SK-N-SH treated with all-trans-retinoic acid at 6 μM for 48 hours (cell line): ENCODE results near the gene TANC1.

Source experiments
- ATAC-seq: fragments of 200-7000 bp; cut with Tn5 transposase; 3 replicates; pipeline ENCODE4 v1.9.1; 2020; ENCODE audit warnings: mild to moderate bottlenecking, moderate library complexity
- ARNTL ChIP-seq: fragments of 450-650 bp; formaldehyde crosslinking; IDR thresholded peaks from 2 replicates; pipeline ENCODE4 v1.5.0; 2020; ENCODE audit warnings: low read depth, mild to moderate bottlenecking, moderate library complexity, borderline replicate concordance
- CREB5 ChIP-seq: fragments of 250-450 bp; sonication (Bioruptor Pico); IDR thresholded peaks from 2 replicates; pipeline ENCODE4 v1.5.1; 2020; ENCODE audit warnings: low read depth, mild to moderate bottlenecking, moderate library complexity
- CSDC2 ChIP-seq: fragments of 250-450 bp; sonication (Bioruptor Pico); IDR thresholded peaks from 2 replicates; pipeline ENCODE4 v1.5.0; 2020; ENCODE audit warnings: mild to moderate bottlenecking, moderate library complexity
- CSRNP3 ChIP-seq: fragments of 250-450 bp; sonication (Bioruptor Pico); IDR thresholded peaks from 2 replicates; pipeline ENCODE4 v1.5.1; 2021; ENCODE audit warnings: mild to moderate bottlenecking, moderate library complexity
- ESRRG ChIP-seq: fragments of 250-450 bp; sonication (Bioruptor Pico); IDR thresholded peaks from 2 replicates; pipeline ENCODE4 v1.6.1; 2021; ENCODE audit warnings: mild to moderate bottlenecking
- GLIS3 ChIP-seq: fragments of 250-450 bp; sonication (Bioruptor Pico); IDR thresholded peaks from 2 replicates; pipeline ENCODE4 v1.5.0; 2020; ENCODE audit warnings: mild to moderate bottlenecking, moderate library complexity
- ISL1 ChIP-seq: fragments of 250-450 bp; sonication (Bioruptor Pico); IDR thresholded peaks from 2 replicates; pipeline ENCODE4 v2.1.2; 2022; ENCODE audit warnings: mild to moderate bottlenecking, moderate library complexity
- POU6F1 ChIP-seq: fragments of 250-450 bp; sonication (Bioruptor Pico); IDR thresholded peaks from 2 replicates; pipeline ENCODE4 v1.8.0; 2021; ENCODE audit warnings: low read depth, mild to moderate bottlenecking, moderate library complexity, borderline replicate concordance
- SNAI2 ChIP-seq: fragments of 250-450 bp; sonication (Bioruptor Pico); IDR thresholded peaks from 2 replicates; pipeline ENCODE4 v1.5.0; 2020; ENCODE audit warnings: mild to moderate bottlenecking, moderate library complexity
- TCF4 ChIP-seq: fragments of 250-450 bp; sonication (Bioruptor Pico); IDR thresholded peaks from 2 replicates; pipeline ENCODE4 v1.8.0; 2021; ENCODE audit warnings: mild to moderate bottlenecking, moderate library complexity, borderline replicate concordance
- TOX ChIP-seq: fragments of 250-450 bp; sonication (Bioruptor Pico); IDR thresholded peaks from 2 replicates; pipeline ENCODE4 v1.8.0; 2021; ENCODE audit warnings: mild to moderate bottlenecking, moderate library complexity, borderline replicate concordance
- TSHZ2 ChIP-seq: fragments of 250-450 bp; sonication (Bioruptor Pico); IDR thresholded peaks from 2 replicates; pipeline ENCODE4 v1.5.0; 2020; ENCODE audit warnings: mild to moderate bottlenecking, moderate library complexity
- ZC3H10 ChIP-seq: fragments of 250-450 bp; sonication (Bioruptor Pico); IDR thresholded peaks from 2 replicates; pipeline ENCODE4 v1.5.1; 2021; ENCODE audit warnings: mild to moderate bottlenecking, moderate library complexity
- ZFP3 ChIP-seq: fragments of 250-450 bp; sonication (Bioruptor Pico); IDR thresholded peaks from 2 replicates; pipeline ENCODE4 v1.5.0; 2020; ENCODE audit warnings: mild to moderate bottlenecking, moderate library complexity
- ZFP30 ChIP-seq: fragments of 450-650 bp; formaldehyde crosslinking; IDR thresholded peaks from 2 replicates; pipeline ENCODE4 v1.5.0; 2022; ENCODE audit warnings: mild to moderate bottlenecking, moderate library complexity
- ZNF70 ChIP-seq: fragments of 450-650 bp; formaldehyde crosslinking; IDR thresholded peaks from 2 replicates; pipeline ENCODE4 v1.5.0; 2020; ENCODE audit warnings: mild to moderate bottlenecking, moderate library complexity
- ZNF8 ChIP-seq: fragments of 450-650 bp; formaldehyde crosslinking; IDR thresholded peaks from 2 replicates; pipeline ENCODE4 v1.5.0; 2020; ENCODE audit warnings: mild to moderate bottlenecking, moderate library complexity

The TANC1 gene

GRCh38 chr2:158998551-158999248 lies 30.3 kb downstream of the TANC1 start (continued):
- no peak for TF ChIP-seq TSHZ2 (CRISPR knock-in tag)
- TF ChIP-seq, all 23 proteins: peak for 0

GRCh38 chr2:158999458-158999857 lies 31.0 kb downstream of the TANC1 start:
- no peak for TF ChIP-seq ESRRG
- no peak for TF ChIP-seq ZNF70 (CRISPR knock-in tag)
- TF ChIP-seq SNAI2 (CRISPR knock-in tag): no peak
- TF ChIP-seq ZFP30: no peak
- no peak for TF ChIP-seq TSHZ2 (CRISPR knock-in tag)
- TF ChIP-seq, all 23 proteins: peak for 0
- ATAC-seq: peak; percentile 11; the same call in 1 of the 3 replicates

- no peak for TF ChIP-seq TOX
Measured at GRCh38 chr2:159000072-159000471, 31.6 kb downstream of the TANC1 start.

GRCh38 chr2:159002462-159003111 lies 34.1 kb downstream of the TANC1 start:
- peak; percentile 11; the same call in 2 of the 3 replicates for ATAC-seq
- no peak for TF ChIP-seq CSRNP3 (CRISPR knock-in tag)

More at GRCh38 chr2:159000072-159000471, 31.6 kb downstream of the TANC1 start:
- ATAC-seq: no peak

GRCh38 chr2:159003555-159003954 lies 35.1 kb downstream of the TANC1 start:
- ATAC-seq: peak; percentile 75
- TF ChIP-seq ESRRG (no peak), ZFP3 (no peak), TSHZ2 (CRISPR knock-in tag) (no peak), ARNTL (no peak), SNAI2 (CRISPR knock-in tag) (no peak), CSDC2 (no peak), ZC3H10 (CRISPR knock-in tag) (no peak), TOX (no peak), CREB5 (CRISPR knock-in tag) (no peak), TCF4 (no peak), GLIS3 (CRISPR knock-in tag) (no peak), POU6F1 (CRISPR knock-in tag) (no peak), CSRNP3 (CRISPR knock-in tag) (no peak), ZNF8 (CRISPR knock-in tag) (no peak), ISL1 (CRISPR knock-in tag) (no peak)
- TF ChIP-seq, all 23 proteins: peak for 0
